Effector CD4-positive, alpha-beta T cell (primary cell): ENCODE data around the gene BPTF.
A peak's percentile ranks its signal among the peaks of the same experiment; 100 is the strongest.
"Not testable (repeated sequence)": the region's sequence is repeated elsewhere in the genome, so short reads cannot be mapped to it uniquely, and the experiment has no call there.

Experiments
- DNase-seq: peaks from one replicate; pipeline ENCODE4 v3.0.0-alpha.2; 2020

BPTF gene

GRCh38 chr17:67902511-67903231 is 77.4 kb downstream of the BPTF start:
- no peak for DNase-seq

- DNase-seq, result not testable (repeated sequence)
Observed at GRCh38 chr17:67905298-67905697, 80.0 kb downstream of the BPTF start.

GRCh38 chr17:67910117-67910803 is 85.0 kb downstream of the BPTF start:
- not testable (repeated sequence) for DNase-seq

GRCh38 chr17:67911059-67911782 is 85.9 kb downstream of the BPTF start:
- DNase-seq, result no peak

GRCh38 chr17:67912088-67912487 is 86.8 kb downstream of the BPTF start:
- DNase-seq, result no peak

GRCh38 chr17:67912656-67913055 is 87.4 kb downstream of the BPTF start:
- no peak for DNase-seq

GRCh38 chr17:67920212-67920611 is 94.9 kb downstream of the BPTF start:
- DNase-seq, result no peak

GRCh38 chr17:67922503-67922902 is 97.2 kb downstream of the BPTF start:
- DNase-seq, result no peak

GRCh38 chr17:67928842-67929241 is 103.5 kb downstream of the BPTF start:
- not testable (repeated sequence) for DNase-seq

GRCh38 chr17:67931227-67931626 is 105.9 kb downstream of the BPTF start:
- no peak for DNase-seq

GRCh38 chr17:67942810-67943209 is 117.5 kb downstream of the BPTF start:
- no peak for DNase-seq

GRCh38 chr17:67944035-67944434 is 118.7 kb downstream of the BPTF start:
- no peak for DNase-seq

- DNase-seq, result no peak
Observed at GRCh38 chr17:67946513-67946912, 121.2 kb downstream of the BPTF start.

- DNase-seq, result no peak
Observed at GRCh38 chr17:67947325-67947813, 122.1 kb downstream of the BPTF start.

- DNase-seq, result no peak
Observed at GRCh38 chr17:67950945-67951344, 125.6 kb downstream of the BPTF start.

GRCh38 chr17:67959510-67959909 is 134.2 kb downstream of the BPTF start:
- DNase-seq, result no peak

- not testable (repeated sequence) for DNase-seq
Observed at GRCh38 chr17:67960276-67960675, 135.0 kb downstream of the BPTF start.

- DNase-seq, result not testable (repeated sequence)
Observed at GRCh38 chr17:67962156-67962555, 136.9 kb downstream of the BPTF start.

GRCh38 chr17:67963145-67963572 is 137.9 kb downstream of the BPTF start:
- peak; percentile 61 for DNase-seq

GRCh38 chr17:67970783-67971182 is 145.5 kb downstream of the BPTF start:
- no peak for DNase-seq

- no peak for DNase-seq
Observed at GRCh38 chr17:67974185-67974584, 148.9 kb downstream of the BPTF start.

- no peak for DNase-seq
Observed at GRCh38 chr17:67974598-67975066, 149.3 kb downstream of the BPTF start.

GRCh38 chr17:67976306-67976705 is 151.0 kb downstream of the BPTF start:
- DNase-seq, result not testable (repeated sequence)
